ENCODE data around the gene CERT1. TPM values are rescaled to one million over a fixed set of nuclear protein-coding genes. Genes with fewer than 3 reads are reported as not detected.

Gene CERT1
- polyA plus RNA-seq, 1 of the 3 experiments (the other 2 are of a cell fraction), result 4.5 TPM

GRCh38 chr5:75336615-75337336, 174.7 kb downstream of the CERT1 start, which contains the start of gene HMGCR:
HMGCR (plus strand) TSS chr5:75337220; CDS start chr5:75342606, 5,386 bp downstream.
- Histone ChIP-seq H2AFZ (ENCODE audit: low read depth) (peak within 1 kb of the TSS; percentile 98), H4K20me1 (ENCODE audit: insufficient read depth) (peaks cover 19% of the 10 kb centered on the region; the same call in 1 of the 2 replicates), H3F3A (replicated peaks; ENCODE audit: insufficient read depth) (peaks cover 7% of the 10 kb centered on the region), H3K9me2 (no peaks in the 10 kb centered on the region), H3K4me3 (ENCODE audit: low read depth in 2 of 2, low read length in 1 of 2) (peak within 1 kb of the TSS; percentile 70 to 90), H3K9ac (peak within 1 kb of the TSS; percentile 78), H3K36me3 (replicated peaks in 1 of 2; ENCODE audit: control insufficient read depth in 1 of 2, insufficient read depth in 2 of 2, low read length in 1 of 2) (peaks cover 0 to 3% of the 10 kb centered on the region in 2 experiments), H3K9me3 (no peaks in the 10 kb centered on the region), H3K27me3 (ENCODE audit: insufficient read depth) (no peaks in the 10 kb centered on the region), H3K4me1 (ENCODE audit: control insufficient read depth in 1 of 2, insufficient read depth in 2 of 2, low read depth in 1 of 2, low read length in 1 of 2) (peaks cover 0 to 9% of the 10 kb centered on the region in 2 experiments; a peak in 2 of 4 replicates), H3K79me2 (ENCODE audit: insufficient read depth) (peaks cover 45% of the 10 kb centered on the region), H3K4me2 (peak within 1 kb of the TSS; percentile 77), H3K27ac (ENCODE audit: low read depth in 2 of 2, low read length in 1 of 2) (peak within 1 kb of the TSS; percentile 75 to 98)
- ChIA-PET POLR2A (interaction anchor here (0.9 to 2.0 kb wide), 5 partner anchors 100 to 380 kb away, joined by 3 to 9 read pairs (median 6); partner anchors contain the start of genes ANKRD31 and POC5), CTCF (interaction anchor here (0.5 to 2.0 kb wide), 21 partner anchors 10 to 570 kb away, joined by 3 to 24 read pairs (median 3); partner anchors contain the start of genes ANKRD31 and GFM2)
- WGBS (ENCODE audit: low lambda C conversion rate), result 0% methylated on average over 39 of the region's 56 CpGs
- peak; percentile 92 for DNase-seq
- TF ChIP-seq TCF12 (IDR thresholded peaks at IDR 0.05) (no peak), EZH2phosphoT487 (IDR thresholded peaks at IDR 0.05; ENCODE audit: borderline replicate concordance, low read depth) (no peak), ZBTB33 (IDR thresholded peaks at IDR 0.05; ENCODE audit: borderline replicate concordance, low read depth) (no peak), MXI1 (IDR thresholded peaks at IDR 0.05; ENCODE audit: low read depth, low read length) (peak; percentile 40), USF1 (IDR thresholded peaks at IDR 0.05; ENCODE audit: borderline replicate concordance, low read depth) (no peak), FOXJ3 (CRISPR knock-in tag; IDR thresholded peaks at IDR 0.05) (peak; percentile 43; the same call in 1 of the 2 replicates), MAX (IDR thresholded peaks at IDR 0.05; ENCODE audit: low read depth) (peak; percentile 91), YY1 (IDR thresholded peaks at IDR 0.05; ENCODE audit: low read depth) (peak; percentile 72; the same call in 1 of the 2 replicates), RFX5 (IDR thresholded peaks at IDR 0.05; ENCODE audit: low read length) (peak; percentile 94), SMC3 (IDR thresholded peaks at IDR 0.05; ENCODE audit: low read depth, low read length) (peak; percentile 37; the same call in 1 of the 2 replicates), POLR2AphosphoS5 (IDR thresholded peaks at IDR 0.05; ENCODE audit: low read depth, low read length) (peak; percentile 77), CHD2 (IDR thresholded peaks at IDR 0.05; ENCODE audit: low read length, partially characterized antibody) (peak; percentile 83), USF2 (IDR thresholded peaks at IDR 0.05; ENCODE audit: borderline replicate concordance, low read depth, low read length) (no peak), IRF3 (IDR thresholded peaks at IDR 0.05; ENCODE audit: low read depth, low read length) (peak; percentile 58), NRF1 (IDR thresholded peaks at IDR 0.05; ENCODE audit: low read depth, low read length) (peak; percentile 60), MEF2A (IDR thresholded peaks at IDR 0.05; ENCODE audit: borderline replicate concordance, low read depth) (no peak), ELF1 (IDR thresholded peaks at IDR 0.05) (no peak), PBX3 (IDR thresholded peaks at IDR 0.05) (peak; percentile 48; the same call in 1 of the 2 replicates), GATA2 (CRISPR knock-in tag; IDR thresholded peaks at IDR 0.05) (peak; percentile 34), TAF1 (IDR thresholded peaks at IDR 0.05; ENCODE audit: borderline replicate concordance, low read depth, low read length) (peak; percentile 70), RAD21 (IDR thresholded peaks at IDR 0.05; ENCODE audit: low read length) (peak; percentile 65), RXRA (IDR thresholded peaks at IDR 0.05; ENCODE audit: borderline replicate concordance, low read depth) (no peak), NFIC (IDR thresholded peaks at IDR 0.05; ENCODE audit: borderline replicate concordance) (no peak; the same call in 1 of the 2 replicates), TEAD4 (IDR thresholded peaks at IDR 0.05; ENCODE audit: borderline replicate concordance, insufficient read depth) (no peak)
- TF ChIP-seq, protein P1, sequence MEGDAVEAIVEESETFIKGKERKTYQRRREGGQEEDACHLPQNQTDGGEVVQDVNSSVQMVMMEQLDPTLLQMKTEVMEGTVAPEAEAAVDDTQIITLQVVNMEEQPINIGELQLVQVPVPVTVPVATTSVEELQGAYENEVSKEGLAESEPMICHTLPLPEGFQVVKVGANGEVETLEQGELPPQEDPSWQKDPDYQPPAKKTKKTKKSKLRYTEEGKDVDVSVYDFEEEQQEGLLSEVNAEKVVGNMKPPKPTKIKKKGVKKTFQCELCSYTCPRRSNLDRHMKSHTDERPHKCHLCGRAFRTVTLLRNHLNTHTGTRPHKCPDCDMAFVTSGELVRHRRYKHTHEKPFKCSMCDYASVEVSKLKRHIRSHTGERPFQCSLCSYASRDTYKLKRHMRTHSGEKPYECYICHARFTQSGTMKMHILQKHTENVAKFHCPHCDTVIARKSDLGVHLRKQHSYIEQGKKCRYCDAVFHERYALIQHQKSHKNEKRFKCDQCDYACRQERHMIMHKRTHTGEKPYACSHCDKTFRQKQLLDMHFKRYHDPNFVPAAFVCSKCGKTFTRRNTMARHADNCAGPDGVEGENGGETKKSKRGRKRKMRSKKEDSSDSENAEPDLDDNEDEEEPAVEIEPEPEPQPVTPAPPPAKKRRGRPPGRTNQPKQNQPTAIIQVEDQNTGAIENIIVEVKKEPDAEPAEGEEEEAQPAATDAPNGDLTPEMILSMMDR (IDR thresholded peaks at IDR 0.05), result peak; percentile 39

Measured in SK-N-SH (cell line).